Nucleus accumbens (tissue), 56 donors: ENCODE measurements around the gene FXYD6.

Source experiments
- DNase-seq, 56 donors: peaks; one replicate each; lab custom pipeline; 2025; lab: John Stamatoyannopoulos, UW

Gene FXYD6

GRCh38 chr11:117852309-117852708 lies 24.1 kb downstream of the FXYD6 start:
- DNase-seq = no peak

GRCh38 chr11:117851852-117852251 lies 24.6 kb downstream of the FXYD6 start:
- DNase-seq = no peak

GRCh38 chr11:117851106-117851505 lies 25.4 kb downstream of the FXYD6 start:
- DNase-seq = no peak

GRCh38 chr11:117849781-117850414 lies 26.6 kb downstream of the FXYD6 start:
- DNase-seq = no peak

- peak in 47 of 56 donors; percentile 13 to 92 (median 61) for DNase-seq
These were observed 32.6 kb downstream of the FXYD6 start for GRCh38 chr11:117843666-117844484.

GRCh38 chr11:117842131-117842941 lies 34.1 kb downstream of the FXYD6 start:
- DNase-seq = no peak

GRCh38 chr11:117841551-117842031 lies 34.9 kb downstream of the FXYD6 start:
- no peak for DNase-seq

GRCh38 chr11:117840881-117841550 lies 35.4 kb downstream of the FXYD6 start:
- no peak for DNase-seq

GRCh38 chr11:117839936-117840813 lies 36.3 kb downstream of the FXYD6 start:
- no peak for DNase-seq

GRCh38 chr11:117839380-117839881 lies 37.0 kb downstream of the FXYD6 start:
- no peak for DNase-seq

GRCh38 chr11:117838901-117839300 lies 37.6 kb downstream of the FXYD6 start:
- DNase-seq = no peak

GRCh38 chr11:117837791-117838190 lies 38.7 kb downstream of the FXYD6 start:
- no peak for DNase-seq

GRCh38 chr11:117837070-117837776 lies 39.2 kb downstream of the FXYD6 start:
- DNase-seq = no peak

- no peak for DNase-seq
These were observed 40.1 kb downstream of the FXYD6 start for GRCh38 chr11:117836077-117836960.

GRCh38 chr11:117835576-117835975 lies 40.9 kb downstream of the FXYD6 start:
- no peak for DNase-seq

- no peak for DNase-seq
These were observed 41.5 kb downstream of the FXYD6 start for GRCh38 chr11:117834838-117835443.
